ENCODE data around the gene TLNRD1. TPM values are rescaled to one million over a fixed set of nuclear protein-coding genes. Genes with fewer than 3 reads are reported as not detected.

Gene TLNRD1
- total RNA-seq, 1 donor from 2014 or later: 5.5 TPM

DNA sequence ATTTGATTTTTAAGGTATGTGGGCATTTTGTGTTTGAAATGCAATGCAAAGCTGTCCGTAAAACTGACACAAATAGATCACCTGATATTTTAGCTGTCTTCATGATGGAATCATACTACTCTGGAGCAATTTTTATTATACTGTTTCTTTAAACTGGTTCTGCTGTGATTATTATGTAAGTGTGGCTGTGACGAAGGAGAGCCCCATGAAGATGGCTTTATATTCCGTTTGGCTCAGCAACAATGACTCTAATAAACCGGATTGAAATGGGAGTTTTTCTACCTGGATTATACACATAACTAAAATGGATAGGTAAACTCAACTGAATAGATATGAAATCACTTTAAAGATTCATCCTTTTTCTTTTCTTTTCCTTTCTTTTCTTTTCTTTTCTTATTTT lies 9.4 kb downstream of the TLNRD1 start:
- TF ChIP-seq, protein P1, sequence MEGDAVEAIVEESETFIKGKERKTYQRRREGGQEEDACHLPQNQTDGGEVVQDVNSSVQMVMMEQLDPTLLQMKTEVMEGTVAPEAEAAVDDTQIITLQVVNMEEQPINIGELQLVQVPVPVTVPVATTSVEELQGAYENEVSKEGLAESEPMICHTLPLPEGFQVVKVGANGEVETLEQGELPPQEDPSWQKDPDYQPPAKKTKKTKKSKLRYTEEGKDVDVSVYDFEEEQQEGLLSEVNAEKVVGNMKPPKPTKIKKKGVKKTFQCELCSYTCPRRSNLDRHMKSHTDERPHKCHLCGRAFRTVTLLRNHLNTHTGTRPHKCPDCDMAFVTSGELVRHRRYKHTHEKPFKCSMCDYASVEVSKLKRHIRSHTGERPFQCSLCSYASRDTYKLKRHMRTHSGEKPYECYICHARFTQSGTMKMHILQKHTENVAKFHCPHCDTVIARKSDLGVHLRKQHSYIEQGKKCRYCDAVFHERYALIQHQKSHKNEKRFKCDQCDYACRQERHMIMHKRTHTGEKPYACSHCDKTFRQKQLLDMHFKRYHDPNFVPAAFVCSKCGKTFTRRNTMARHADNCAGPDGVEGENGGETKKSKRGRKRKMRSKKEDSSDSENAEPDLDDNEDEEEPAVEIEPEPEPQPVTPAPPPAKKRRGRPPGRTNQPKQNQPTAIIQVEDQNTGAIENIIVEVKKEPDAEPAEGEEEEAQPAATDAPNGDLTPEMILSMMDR (IDR thresholded peaks at IDR 0.05; ENCODE audit: borderline replicate concordance): no peak
- H3K27ac ChIP-seq (replicated peaks): no peak overlapping the region
- no peak for DNase-seq
- intact Hi-C loops (cut with micrococcal nuclease): no loop called here
- H3K27me3 ChIP-seq (ENCODE audit: low read depth): no peaks in the 10 kb centered on the region
- H3K4me3 ChIP-seq: no peak overlapping the region
- peaks cover 93% of the 10 kb centered on the region for H3K4me1 ChIP-seq
- no peaks in the 10 kb centered on the region for H3K36me3 ChIP-seq
- no peaks in the 10 kb centered on the region for H3K9me3 ChIP-seq (replicated peaks)

DNA sequence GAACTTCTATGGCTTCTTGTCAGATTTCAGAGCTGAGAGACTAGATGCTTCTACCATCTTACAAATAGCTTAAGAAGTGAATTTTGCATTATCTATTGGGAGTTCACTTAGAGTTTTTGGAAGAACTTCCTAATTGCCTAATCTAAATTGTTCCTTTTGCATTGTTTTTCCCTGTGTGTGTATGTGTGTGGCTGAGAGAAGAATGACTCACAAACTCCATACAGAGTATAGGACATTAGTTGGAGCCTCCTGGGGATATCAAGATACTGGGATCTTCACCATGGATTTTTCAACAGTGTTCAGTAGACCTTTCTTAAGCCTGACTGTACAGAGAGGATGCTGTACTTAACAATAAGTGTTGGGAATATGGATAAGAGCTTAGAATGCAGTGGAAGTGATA lies 10.9 kb downstream of the TLNRD1 start:
- Histone ChIP-seq H3K27ac (replicated peaks) (no peak overlapping the region), H3K9me3 (replicated peaks) (no peaks in the 10 kb centered on the region), H3K27me3 (ENCODE audit: low read depth) (no peaks in the 10 kb centered on the region), H3K36me3 (no peaks in the 10 kb centered on the region), H3K4me3 (no peak overlapping the region), H3K4me1 (peaks cover 93% of the 10 kb centered on the region)
- TF ChIP-seq, protein P1 (IDR thresholded peaks at IDR 0.05; ENCODE audit: borderline replicate concordance): no peak
- intact Hi-C loops (cut with micrococcal nuclease): no loop called here
- no peak for DNase-seq

DNA sequence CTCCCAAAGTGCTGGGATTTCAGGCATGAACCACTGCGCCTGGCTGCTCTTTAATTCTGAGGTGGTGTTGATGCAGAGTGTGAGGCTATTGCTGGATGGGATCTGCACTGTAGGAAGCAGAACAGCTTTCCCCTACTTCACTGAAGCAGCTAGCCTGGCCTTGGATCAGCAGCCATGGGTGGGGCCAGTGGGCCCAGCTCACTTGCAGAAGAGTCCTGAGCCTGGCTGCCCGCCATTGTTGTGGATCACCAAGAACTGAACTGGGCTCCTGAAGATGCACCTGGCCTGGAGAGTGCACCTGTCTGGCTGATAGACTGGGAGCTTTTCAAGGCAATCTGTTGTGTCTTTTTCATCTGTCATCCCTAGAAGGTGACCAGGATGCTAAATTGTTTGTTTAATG lies 11.9 kb downstream of the TLNRD1 start:
- H3K27ac ChIP-seq (replicated peaks): no peak overlapping the region
- DNase-seq: no peak
- peaks cover 93% of the 10 kb centered on the region for H3K4me1 ChIP-seq
- intact Hi-C loops (cut with micrococcal nuclease): no loop called here
- H3K9me3 ChIP-seq (replicated peaks): no peaks in the 10 kb centered on the region
- H3K27me3 ChIP-seq (ENCODE audit: low read depth): no peaks in the 10 kb centered on the region
- H3K36me3 ChIP-seq: no peaks in the 10 kb centered on the region
- TF ChIP-seq, protein P1 (IDR thresholded peaks at IDR 0.05; ENCODE audit: borderline replicate concordance): no peak
- H3K4me3 ChIP-seq: no peak overlapping the region

DNA sequence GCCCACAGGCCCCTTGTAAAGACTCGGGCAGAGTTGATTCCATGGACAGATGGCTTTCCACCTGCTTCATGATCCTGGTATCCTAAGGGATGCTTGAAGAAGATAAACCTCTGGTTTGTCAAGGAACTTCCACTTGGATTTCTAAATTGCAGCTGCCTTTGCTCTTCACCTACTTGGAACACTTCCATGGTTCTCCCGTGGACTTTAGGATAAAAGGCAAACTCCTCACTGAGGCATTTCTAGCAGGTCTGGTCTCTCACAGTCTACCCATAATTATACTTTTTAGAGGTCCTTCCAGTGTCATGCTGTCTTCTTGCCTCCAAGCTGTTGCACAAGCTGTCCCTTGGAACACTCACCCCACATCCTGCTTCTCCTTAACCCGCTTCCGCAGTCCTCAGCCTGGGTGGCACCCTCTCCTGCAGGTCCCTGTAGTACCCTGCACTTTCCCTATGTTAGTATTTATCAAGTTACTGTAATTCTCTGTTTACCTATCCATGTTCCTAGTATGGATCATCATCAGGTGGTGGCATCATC lies 12.7 kb downstream of the TLNRD1 start:
- no peak overlapping the region for H3K27ac ChIP-seq (replicated peaks)
- peaks cover 91% of the 10 kb centered on the region for H3K4me1 ChIP-seq
- H3K4me3 ChIP-seq: no peak overlapping the region
- no peaks in the 10 kb centered on the region for H3K36me3 ChIP-seq
- no peaks in the 10 kb centered on the region for H3K9me3 ChIP-seq (replicated peaks)
- TF ChIP-seq, protein P1 (IDR thresholded peaks at IDR 0.05; ENCODE audit: borderline replicate concordance): no peak
- H3K27me3 ChIP-seq (ENCODE audit: low read depth): no peaks in the 10 kb centered on the region
- intact Hi-C loops (cut with micrococcal nuclease): no loop called here
- DNase-seq: no peak

DNA sequence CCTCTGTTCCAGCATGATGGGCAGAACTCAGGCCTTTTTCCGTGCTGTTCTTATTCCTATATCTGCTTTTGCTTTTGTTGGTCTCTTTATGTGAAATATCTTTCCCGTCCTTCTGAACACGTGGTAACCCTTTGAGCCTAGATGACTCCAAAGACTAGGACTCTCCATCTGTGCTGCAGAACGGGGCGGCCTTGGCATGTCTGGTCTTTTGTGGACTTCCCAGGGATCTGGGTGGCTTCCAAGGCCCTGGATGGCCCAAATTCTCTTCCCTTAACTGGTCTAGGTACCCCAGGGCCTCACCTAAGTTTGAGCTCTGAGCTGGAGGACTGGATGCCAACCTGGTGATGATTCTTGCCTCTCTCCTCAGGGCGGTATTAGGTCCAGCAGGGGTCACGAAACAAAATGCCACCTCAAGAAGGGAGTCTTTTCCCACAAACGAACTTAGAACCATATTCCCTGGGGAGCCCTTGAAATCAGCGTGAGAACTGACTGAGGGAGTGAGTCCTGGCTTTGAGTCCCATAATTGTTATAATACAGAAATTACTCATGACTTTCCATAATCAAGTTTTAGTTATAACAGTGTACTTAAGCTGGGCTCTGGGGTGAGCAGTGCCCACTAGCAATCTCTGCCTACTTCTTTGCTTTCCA lies 13.8 kb downstream of the TLNRD1 start:
- Histone ChIP-seq H3K36me3 (no peaks in the 10 kb centered on the region), H3K4me1 (peaks cover 81% of the 10 kb centered on the region), H3K27ac (replicated peaks) (peak overlapping the region; percentile 68), H3K27me3 (ENCODE audit: low read depth) (no peaks in the 10 kb centered on the region), H3K9me3 (replicated peaks) (no peaks in the 10 kb centered on the region), H3K4me3 (no peak overlapping the region)
- TF ChIP-seq, protein P1 (IDR thresholded peaks at IDR 0.05; ENCODE audit: borderline replicate concordance): no peak
- intact Hi-C loops (cut with micrococcal nuclease): no loop called here
- DNase-seq: no peak

Data from left ventricle myocardium inferior (tissue), 1 donor.